DMS 273 treated with DMSO at 0.1 percent for 48 hours (cell line): ENCODE results near the gene RAB31.
"Not testable (repeated sequence)": the region's sequence is repeated elsewhere in the genome, so short reads cannot be mapped to it uniquely, and the experiment has no call there.

Experiments
- DNase-seq: peaks from one replicate; lab custom pipeline; 2025; lab: John Stamatoyannopoulos, UW

Gene RAB31, protein sequence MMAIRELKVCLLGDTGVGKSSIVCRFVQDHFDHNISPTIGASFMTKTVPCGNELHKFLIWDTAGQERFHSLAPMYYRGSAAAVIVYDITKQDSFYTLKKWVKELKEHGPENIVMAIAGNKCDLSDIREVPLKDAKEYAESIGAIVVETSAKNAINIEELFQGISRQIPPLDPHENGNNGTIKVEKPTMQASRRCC

DNA sequence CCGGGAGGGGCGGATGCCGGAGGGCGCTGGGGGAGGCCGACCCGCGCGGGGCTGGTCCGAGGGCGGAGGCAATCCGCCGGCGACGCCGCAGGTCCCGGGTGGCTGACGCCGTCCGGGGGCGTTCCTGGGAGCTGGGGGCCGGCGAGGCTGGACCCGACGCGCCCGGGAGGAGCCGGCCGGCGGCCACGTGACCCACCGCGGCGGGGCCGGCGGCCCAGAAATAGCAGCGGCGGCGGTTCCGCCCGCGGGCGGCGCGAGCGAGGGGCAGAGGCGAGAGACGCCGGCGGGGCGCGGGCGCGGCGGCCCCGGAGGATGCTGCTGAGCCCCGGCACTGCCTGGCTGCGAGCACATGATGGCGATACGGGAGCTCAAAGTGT lies at the start of gene RAB31:
Gene RAB31, plus strand, starts transcription at position 245 of the 377 bp plus-strand sequence. Its CDS starts 105 bp downstream, at position 350.
- no peak for DNase-seq

DNA sequence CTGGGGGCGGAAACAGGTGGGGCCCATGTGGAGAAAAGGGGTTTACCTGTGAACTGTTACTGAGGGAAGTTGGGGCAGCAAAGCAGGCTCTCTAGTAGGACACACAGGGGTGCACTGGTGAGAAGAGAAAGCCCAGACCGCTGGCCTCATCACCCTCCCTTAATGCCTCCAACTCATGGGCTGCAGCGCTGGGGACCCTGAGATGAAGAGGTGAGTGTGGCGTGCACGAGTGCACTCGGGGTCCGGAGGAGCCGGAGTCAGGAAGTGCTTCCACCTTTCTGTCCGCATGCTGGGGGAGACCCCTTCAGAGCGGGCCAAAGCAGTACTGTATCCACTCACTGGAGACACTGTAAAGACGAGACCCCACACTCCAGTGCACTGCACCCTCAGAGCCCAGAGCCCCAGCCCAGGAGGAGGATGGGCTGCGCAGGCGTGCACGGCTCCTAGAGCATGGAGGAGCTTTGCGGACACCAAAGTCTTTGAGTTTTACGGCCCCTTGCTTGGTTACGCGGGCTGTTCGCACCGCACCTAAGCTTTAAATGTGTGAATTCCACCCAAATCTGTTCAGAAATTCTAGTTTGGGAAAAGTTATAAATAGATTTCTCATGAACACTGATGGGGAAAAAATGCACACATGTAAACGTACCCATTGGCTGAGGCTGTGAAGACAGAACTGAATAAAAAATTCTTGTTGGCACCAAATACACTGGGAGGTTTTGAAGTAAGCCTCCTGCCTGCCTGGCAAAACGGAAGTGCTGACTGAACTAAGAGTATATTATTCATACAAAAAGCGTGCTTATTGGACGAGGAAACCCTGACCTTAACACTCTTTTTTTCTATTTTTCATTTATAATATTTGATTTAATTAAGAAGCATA lies 48.4 kb upstream of the RAB31 start:
- DNase-seq: no peak

DNA sequence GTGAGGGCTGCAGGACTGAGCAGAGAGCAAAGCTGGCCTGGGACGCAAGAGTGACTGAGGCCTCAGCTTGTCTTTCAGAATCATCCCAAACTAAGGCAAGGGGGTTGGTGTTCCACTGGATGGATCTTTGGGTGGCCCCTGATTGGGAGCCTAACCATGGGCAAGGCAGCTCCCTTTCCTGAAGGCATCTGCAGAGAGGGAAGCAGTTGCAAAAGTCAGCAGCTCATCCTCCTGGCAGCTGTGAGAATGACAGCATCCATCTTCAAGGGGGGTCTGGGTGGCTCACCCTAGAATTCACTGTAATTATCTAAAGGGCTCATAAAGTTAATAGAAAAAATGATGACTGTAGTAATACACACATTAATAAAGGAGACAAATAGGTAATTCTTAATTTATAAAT lies 46.5 kb upstream of the RAB31 start:
- DNase-seq: no peak

DNA sequence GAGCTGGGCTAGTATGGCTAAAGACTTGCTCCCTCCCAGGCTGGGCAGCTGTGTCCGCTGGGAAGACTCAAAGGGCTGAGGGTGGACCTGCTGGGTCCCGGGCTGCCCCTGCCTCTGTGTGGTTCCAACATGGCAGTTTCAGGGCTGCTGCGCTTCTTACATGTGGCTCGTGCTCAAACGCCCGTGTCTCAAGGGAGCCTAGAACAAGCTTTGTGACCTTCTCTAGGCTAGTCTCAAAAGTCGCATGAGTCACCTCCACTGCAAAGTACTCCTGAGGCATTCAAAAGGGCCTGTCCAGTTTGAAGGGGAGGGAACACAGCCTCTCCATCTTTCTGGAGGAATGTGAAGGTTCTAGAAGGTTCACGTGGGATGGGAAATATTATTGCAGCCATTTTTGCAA lies 44.7 kb upstream of the RAB31 start:
- no peak for DNase-seq

DNA sequence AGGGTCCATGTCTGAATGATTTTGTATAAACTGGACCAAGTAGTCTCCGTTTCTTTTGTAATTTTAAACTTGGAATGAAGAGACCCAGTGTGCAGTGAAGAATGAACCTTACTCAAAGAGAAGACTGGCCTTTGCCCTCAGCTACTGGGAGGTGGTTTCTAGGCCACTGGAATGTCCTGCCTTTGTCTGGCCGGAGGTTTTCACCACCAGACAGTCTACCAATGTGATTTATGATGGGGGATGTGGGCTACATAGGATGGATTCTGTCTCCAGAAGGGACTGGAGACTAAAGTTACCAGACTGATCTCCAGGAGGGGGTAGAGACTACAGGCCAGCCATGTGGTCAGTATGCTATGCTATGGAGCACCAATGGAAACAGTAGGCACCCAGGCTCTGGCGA lies 42.8 kb upstream of the RAB31 start:
- no peak for DNase-seq

DNA sequence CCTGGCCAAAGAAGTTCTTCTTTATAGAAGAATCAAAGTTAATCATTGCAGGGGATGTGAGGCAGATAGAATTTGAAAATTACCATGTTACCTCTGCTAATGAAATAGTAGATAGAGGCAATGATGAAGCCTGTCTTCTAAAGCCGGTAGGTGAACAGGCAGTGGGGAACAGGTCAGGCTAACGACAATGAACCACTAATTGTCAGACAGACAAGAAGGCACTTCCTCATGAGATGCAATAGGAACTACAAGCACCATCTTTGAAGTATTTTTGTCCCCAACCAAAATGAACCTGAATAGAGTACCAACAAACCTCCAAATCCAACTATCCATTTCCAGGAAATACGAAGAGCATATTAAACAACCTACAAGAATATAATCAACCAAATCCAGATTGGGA lies 41.6 kb upstream of the RAB31 start:
- no peak for DNase-seq

DNA sequence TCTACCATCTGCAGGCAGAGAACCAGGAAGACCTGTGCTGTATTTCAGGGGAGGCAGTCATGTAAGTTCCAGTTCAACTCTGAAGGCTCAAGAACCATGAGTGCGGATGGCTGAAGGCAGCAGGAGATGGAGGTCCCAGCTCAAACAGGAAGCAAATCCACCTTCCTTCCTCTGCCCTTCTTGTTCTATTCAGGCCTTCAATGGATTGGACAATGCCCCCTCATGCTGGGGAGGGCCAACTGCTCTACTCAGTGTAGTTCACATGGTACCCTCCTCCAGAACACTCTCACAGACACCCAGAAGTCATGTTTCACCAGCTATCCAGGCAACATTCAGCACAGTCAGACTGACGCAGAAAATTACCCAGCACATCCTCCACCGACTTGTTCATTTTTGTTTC lies 39.1 kb upstream of the RAB31 start:
- no peak for DNase-seq

DNA sequence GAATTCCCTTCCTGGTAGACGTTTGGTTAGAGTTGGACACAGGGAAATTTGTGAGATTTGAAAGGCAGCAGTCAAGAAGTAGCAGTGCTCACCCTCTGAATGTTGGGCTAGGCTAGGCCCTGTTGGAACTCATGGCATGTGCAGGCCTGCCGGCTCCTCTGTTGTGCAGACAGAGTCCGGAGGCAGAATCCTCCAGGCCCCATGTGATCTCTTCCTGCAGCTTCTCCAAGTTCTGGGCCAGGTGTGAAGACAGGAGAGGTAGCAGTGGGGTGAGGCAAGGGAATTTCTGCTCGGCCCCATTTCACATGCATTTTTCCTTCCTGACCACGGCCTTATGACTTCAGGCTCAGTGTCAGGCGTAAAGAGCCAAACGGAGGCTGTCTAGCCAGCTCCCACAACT lies 36.9 kb upstream of the RAB31 start:
- DNase-seq: no peak

DNA sequence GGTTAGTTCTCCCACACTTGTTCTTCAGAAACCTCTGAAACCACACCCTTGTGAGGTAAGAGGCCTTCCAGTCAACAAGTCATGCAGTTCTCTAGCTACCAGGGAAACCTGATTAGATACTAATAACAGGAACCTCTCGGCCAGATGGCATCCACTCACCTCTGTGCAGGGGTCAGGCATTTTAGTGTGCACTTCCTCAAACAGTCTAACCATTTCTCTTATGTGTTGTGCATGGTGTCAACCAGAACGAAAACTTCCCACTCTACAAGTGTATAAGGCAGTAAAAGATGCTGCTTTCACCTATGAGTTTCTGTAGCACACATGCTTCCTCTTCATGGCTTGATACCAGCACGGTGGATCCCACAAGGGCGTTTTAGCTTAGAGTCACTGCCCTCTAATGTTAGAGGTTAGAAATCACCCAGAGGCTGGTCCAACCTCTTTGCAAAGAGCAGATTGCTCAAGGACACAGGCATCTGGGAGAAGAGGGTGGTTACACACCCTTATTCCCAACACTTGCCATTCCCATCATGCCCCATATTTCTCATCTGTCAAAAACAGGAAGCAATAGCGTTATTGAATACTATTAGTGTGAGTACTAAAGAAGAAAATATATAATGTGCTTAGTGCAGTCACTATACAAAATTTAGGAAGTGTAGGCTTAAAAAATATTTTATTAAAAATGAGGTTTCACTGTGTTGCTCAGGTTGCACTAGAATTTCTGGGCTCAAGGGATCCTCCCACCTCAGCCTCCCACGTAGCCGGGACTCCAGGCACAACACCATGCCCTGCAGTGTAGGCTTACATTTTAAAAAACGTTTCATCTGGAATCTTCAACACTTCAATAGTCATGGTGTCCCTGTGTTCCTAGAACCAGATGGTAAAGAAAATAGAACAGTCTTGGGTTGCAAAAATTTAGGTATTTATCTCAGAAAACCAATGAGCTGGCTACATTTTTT lies 34.5 kb upstream of the RAB31 start:
- peak; percentile 32 for DNase-seq

DNA sequence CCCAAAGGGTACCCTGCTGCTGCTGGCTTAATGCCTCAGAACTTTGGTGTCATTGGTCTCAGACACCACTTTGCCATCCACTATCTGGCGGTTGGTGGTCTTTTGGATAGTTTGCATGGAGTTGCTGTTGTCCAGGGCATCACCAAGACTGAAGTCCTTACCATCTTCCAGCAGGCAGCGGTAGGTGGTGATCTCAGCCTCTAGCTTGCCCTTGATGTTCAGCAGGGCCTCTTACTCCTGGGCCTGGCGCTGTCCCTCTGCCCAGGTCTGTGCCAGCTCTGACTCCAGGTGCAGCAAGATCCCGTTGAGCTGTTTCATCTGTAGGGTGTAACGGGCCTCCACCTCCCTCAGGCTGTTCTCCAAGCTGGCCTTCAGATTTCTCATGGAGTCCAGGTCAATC lies 29.9 kb upstream of the RAB31 start:
- not testable (repeated sequence) for DNase-seq

DNA sequence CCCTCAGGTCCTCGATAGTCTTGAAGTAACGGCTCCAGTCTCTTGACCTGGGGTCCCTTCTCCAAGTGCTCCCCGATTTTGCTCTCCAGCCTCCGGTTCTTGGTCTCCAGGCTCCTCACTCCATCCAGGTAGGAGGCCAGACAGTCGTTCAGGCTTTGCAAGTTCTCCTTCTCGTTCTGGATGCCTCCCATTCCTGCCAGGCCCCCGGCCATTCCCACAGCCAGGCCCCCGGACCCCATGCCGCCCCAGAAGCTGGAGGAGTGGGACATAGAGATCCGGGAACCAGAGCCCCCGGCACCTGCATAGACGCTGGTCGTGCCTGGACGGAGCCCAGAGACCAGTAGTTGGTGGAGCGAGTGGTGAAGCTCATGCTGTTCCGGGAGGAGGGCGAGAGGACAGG lies 29.0 kb upstream of the RAB31 start:
- no peak for DNase-seq

DNA sequence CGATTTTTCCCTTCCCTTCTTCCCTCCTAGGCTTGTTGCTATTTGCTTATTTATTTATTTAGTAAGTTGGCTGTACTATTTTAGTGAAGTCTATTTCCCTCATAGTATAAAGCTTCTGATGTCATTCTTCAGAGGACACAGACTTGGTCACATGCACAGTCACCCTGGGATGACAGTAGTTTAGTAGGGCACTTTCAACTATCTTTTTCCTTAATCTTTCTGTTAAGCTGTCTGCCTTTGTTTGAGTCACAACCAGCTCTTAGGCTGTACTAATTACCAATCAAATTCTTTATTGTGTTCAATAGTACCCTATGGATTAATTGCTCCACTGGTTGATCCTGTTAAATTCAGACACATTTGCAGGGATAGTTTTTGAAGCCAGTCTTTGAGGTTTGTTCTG lies 26.9 kb upstream of the RAB31 start:
- no peak for DNase-seq

DNA sequence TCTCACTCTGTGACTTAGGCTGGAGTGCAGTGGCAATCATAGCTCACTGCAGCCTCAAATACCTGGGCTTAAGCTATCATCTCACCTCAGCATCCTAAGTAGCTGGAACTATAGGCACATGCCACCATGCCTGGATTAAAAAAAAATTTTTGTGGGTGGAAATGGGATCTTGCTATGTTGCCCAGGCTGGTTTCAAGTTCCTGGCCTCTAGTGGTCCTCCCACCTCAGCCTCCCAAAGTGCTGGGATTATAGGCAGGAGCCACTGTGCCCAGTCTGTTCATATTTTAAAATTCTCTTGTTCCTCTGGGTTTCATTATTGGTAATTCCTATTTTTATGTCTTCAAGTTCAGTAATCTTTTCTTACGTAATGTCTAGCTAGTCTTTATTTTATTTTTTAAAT lies 25.5 kb upstream of the RAB31 start:
- DNase-seq: no peak

DNA sequence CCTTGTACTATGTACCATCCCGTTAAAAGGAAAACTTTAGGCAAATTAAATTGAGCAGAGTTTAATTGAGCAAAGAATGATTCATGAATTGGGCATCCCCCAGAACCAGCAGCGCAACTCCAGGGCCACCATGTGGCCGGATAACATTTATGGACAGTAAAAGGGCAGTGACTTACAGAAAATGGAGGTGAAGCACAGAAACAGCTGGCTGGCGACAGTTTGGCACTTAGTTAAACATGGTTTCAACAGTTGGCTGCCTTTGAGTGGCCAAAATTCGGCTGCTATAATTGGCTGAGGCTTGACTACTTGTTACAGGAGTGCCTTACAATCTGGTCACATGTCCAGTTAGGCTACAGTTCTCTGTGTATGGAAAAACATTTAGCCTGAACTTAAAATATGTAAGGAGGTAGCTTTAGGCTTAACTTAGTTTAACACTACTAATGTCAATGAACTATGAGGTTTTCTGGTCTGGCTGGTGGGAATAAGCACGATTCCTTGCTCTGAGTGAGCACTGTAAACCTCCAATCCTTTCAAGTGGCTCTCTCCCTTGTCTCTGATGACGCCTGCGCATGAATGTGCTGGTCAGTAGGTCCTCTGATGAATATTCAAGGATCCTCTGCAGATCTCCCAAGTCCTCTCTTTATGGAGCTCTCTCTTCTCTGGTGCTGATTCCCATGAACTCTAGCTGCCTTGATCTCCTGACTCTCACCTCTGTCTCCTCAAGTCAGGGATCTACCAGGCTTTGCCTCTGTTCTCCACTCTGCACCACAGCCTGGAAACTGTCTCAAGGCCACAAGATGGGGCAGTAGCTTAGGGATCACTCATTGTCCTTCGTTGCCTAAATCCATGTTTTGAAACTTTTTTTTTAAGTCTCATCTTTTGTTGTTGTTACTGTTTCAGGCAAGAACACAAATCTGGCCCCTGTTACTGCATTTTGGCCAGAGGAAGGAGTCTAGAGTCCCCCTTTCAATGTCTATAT lies 24.4 kb upstream of the RAB31 start:
- DNase-seq: peak; percentile 53

DNA sequence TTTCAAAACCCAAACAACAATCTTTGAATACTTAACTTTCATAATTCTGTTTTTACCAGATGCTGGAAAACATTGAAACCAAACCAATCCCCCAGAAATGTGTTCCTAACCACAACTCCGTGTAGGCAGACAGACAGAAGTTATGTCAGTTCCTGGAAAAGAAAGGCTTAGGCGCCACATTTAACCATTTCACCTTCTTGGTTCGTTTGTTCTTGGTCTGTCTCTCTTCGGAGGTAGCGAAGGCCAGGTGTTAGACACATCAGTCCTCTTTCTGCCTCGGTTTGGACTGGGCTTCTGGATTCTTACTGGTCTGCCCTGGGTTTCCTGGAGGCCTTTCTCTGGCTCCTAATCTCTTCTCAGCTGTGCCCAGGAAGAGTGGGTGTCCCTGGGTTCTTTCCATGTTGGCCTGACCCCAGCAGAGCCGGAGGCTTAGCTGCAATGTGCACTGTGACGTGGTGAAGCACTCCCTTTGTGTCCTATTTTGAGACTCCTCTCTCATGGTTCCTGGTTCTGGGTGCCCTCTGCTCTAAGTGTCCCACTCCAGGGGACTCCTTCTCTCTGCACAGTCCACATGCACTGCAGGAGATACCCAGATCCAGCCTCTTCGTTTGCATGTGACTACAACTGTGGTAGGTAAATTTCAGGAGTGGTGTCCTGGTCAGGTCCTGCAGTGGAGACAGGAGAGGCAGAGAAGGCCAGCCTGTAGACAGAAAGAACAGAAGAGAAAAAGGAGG lies 23.1 kb upstream of the RAB31 start:
- DNase-seq: no peak

DNA sequence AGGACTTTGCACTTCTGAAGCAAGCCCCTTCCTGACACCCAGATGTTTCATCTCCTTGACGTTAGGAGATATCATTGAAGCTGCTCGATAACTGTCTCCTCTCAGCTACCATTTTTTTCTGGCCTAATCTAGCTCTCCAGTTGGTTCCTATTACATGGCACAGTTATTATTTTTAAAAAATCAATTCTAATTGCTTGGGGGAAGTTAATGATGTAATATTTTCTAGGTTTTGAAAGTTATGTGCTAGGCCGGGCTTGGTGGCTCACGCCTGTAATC lies 22.5 kb upstream of the RAB31 start:
- DNase-seq: no peak

DNA sequence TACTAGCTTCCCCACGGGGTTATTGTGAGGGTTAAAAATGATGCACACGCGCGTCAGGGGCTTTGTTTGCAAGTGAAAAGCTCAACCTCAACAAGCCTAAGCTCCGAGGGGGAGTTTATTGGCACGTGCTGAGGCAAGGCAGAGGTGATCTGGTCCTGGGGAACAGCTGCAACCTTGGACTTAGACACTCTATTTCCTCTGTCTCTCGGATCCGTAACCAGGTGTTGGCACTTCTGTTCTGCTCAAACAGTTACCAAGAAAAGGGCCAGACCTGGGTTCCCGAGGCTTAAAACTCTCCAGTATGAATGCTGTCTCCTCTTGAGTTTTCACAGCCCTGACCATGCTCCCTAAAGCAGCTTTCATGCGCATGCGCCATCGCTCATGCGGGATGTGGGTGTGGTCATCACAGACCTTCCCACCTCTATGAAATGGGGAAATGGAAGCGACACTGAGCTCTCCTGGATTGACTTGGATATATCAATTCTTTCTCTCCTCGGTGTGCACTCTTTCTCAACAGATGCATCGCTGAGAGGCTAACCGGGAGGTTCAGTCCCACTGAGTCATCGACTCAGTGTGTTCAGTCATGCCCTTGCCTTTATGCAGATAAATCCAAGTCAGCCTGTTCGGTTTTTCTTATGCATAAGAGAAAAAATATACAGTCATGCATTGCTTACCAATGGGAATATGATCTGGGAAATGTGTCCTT lies 19.9 kb upstream of the RAB31 start:
- DNase-seq: no peak

DNA sequence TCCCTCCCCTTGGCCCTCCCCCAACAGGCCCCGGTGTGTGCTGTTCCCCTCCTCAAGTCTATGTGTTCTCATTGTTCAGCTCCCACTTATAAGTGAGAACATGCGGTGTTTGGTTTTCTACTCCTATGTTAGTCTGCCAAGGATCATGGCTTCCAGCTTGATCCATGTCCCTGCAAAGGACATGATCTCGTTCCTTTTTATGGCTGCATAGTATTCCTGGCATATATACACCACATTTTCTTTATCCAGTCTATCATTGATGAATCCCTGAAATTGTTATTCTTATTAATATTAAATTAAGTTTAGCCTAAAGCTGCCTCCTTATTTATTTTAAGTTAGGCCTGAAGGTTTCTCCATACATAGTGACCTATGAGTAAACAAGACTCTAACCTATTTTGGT lies 18.8 kb upstream of the RAB31 start:
- no peak for DNase-seq

DNA sequence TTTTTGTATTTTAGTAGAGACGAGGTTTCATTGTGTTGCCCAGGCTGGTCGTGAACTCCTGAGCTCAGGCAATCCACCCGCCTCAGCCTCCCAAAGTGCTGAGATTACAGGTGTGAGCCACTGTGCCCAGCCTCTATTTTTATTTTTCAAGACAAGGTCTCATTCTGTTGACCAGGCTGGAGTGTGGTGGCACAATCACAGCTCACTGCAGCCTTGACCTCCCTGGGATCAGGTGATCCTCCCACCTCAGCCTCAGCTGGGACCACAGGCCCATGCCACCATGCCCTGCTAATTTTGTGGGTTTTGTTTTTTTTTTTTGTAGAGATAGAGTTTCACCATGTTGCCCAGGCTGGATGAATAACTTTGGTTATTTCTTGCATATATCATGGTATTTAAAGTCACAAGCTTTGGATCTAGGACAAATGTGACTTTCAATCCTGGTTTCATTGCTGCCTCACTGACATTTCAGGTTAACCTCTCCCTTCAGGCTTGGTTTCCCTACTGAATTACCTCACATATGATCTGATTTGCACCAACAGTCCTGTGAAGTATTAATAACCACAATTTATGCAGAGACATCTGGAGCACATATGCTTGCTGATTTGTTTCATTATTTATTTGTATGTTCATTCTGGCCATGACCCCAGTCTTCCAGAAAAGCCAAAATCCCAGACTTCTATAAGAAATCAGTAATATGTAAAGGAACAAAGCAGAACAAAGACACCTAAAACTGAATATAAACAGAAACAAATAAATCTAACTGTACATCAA lies 17.5 kb upstream of the RAB31 start:
- peak; percentile 77 for DNase-seq

DNA sequence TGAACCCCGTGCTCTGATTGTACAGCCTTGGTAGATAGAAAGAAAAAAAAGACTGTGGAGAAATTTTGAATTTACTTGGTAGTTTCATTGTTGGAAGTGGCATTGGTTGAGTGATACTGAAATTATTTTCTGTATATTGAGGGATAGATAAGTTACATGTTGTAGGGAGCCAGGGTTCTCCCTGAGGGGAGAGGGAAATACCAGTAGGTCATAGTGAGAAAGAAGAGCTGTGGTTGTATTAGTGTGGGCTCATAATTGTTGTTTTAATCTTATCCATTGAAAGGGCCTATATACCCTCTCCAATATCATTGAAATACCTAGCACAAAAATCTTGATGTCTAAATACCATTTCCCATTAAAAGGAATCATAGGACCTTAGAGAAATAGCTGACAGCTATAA lies 16.9 kb upstream of the RAB31 start:
- no peak for DNase-seq
